NCI-H748 (cell line): ENCODE data around the gene PEA15.
A peak's percentile ranks its signal among the peaks of the same experiment; 100 is the strongest.

Experiments
- DNase-seq: peaks from one replicate; lab custom pipeline; 2025; ENCODE audit not compliant: unreplicated experiment; lab: John Stamatoyannopoulos, UW

PEA15 gene

DNA sequence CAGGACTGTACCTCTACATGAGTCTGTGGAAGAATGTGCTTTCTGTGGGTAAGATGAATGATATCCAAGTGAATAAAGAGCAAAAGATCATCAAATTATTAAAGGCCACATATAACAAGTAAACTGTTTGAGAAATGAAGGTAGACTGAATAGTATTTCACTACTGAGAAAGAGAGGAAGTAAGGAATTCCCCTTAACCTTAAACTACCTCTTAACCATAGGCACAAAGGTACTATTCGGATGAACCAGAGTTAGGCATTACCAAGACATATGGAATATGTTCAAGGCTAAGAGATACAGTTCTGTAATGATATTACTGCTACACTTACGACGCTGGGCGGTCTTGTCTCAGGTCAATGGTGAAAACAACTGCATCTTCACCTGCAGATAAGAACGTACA lies 31.6 kb downstream of the PEA15 start:
- DNase-seq = no peak

- DNase-seq = no peak
Observed at GRCh38 chr1:160237558-160237957, 32.4 kb downstream of the PEA15 start.

DNA sequence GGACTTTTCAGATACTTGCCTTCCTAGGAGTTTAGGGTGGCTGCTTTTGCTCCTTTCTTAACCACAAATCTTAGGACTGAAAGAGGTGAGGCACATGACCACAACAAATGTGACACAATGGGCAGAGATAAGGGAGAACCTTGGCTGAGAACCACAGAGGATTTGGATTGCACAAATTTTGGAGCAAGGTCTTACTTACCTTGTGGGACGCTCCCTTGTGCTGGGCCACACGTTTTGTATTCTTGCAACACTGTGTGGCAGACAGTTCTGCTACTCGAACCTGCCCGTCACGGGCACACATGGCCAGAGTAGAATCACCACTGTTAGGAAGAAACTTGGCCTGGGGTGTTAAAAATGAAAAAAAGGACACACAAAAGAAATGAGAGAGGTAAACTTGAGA lies 33.2 kb downstream of the PEA15 start:
- no peak for DNase-seq

DNA sequence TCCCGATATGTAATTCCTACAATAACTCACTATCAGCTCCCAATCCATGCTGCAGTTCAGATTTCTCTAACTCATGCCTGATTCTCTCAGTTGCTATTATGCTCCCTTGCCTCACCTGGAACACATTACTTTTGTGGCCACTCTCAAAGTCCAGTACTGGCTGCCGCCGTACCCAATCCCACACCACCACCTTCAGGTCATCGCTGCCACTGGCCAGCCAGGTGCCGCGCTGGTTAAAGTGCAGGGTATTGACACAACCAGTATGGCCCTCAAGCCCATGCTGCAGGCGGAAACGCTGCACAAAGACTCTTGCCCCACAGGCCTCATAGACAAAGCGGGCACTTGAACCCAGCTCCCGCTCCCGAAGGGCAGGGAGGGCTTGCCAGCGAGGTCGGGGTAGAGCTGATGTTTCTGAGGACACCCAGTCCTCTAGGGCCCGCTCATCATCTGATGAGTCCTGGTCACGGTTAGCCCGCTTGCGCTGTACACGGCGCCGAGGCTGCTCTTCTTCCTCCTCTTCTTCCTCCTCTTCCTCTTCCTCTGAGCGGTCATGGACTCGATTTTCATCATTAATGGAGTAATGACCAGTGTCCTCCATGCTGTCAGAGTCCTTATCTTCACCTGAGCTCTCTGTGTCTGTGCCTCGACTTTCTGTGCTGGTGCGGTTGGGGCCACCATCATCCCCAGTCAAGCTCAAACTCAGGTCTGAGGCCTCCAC lies 34.6 kb downstream of the PEA15 start:
- no peak for DNase-seq

DNA sequence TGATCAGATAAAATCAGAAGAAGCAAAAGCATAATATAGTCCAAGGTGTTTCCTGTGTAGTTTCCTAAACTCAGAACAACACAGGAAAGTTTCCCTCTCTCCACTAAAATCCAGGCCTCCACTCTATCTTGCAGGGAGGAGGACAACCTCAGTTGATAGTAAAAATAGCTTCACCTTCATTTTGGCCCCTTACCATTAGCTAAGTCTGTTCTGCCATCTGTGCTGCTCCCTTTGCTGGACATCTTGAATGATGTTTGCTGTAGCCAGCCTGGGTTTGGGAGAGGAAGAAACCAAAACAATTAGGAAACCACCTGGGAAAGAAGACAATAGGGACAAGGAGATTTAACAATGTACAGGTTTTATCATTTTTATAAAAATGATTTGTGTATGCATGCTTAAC lies 38.6 kb downstream of the PEA15 start:
- DNase-seq = no peak

DNA sequence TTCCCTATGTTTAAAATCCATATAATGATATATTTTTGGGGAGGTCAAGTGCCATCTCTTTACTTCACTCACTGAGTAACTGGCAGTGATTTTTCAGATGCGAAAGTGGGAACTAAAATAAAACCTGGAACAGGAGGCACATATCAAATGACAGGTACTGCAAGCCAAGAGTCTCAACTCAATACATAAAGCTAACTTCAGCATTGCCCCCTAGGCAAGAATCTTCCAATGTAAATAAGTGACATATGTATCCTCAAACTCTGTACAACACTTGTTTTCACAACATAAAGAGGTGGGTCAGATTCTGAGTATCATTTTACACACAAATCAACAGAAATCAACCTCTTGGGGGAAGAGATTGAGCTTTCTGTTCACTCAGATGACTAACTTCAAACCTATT lies 39.0 kb downstream of the PEA15 start:
- DNase-seq = no peak

- DNase-seq = no peak
Observed at GRCh38 chr1:160245434-160245833, 40.2 kb downstream of the PEA15 start.

DNA sequence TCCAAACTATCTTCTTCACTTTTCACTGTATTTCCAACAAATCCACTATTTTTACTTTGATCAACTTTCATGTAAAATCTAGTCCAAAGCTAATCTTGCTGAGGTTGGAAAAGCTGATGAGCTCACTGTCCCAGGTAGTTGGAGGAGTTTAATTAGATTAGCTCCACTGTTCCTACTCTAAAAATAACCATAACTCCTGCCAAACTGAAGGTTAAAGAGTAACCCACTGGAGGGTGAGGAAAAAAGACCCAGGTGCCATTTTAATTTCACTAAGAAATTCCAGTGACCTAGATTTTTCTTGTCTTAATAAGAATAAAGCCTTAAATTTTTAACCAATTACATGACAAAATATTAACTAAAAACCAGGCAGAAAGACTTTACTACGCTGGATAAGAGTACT lies 41.9 kb downstream of the PEA15 start:
- no peak for DNase-seq

DNA sequence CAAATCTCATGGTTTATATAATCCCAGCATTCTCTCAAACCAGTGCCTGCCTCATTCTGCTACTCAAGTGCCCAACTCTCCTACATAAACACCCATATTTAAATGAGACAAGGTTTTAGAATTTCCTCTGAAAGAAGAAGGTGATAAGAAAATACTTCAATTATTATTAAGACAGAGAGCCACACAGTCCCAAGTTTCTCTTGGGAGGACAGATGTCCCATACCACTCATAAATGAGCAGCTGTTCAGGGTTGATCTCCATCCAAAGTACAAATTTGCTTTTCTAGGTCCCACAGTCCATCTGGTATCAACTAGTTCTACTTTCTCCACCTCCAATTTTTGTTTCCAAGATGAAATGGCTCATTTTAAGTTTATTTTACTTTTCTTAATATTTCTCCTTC lies 45.8 kb downstream of the PEA15 start:
- no peak for DNase-seq

GRCh38 chr1:160251687-160252526 lies 46.7 kb downstream of the PEA15 start:
- DNase-seq = peak; percentile 79

GRCh38 chr1:160255781-160256300 lies 50.7 kb downstream of the PEA15 start:
- no peak for DNase-seq

- no peak for DNase-seq
Observed at GRCh38 chr1:160256396-160257046, 51.3 kb downstream of the PEA15 start.

- no peak for DNase-seq
Observed at GRCh38 chr1:160257411-160258015, 52.3 kb downstream of the PEA15 start.

DNA sequence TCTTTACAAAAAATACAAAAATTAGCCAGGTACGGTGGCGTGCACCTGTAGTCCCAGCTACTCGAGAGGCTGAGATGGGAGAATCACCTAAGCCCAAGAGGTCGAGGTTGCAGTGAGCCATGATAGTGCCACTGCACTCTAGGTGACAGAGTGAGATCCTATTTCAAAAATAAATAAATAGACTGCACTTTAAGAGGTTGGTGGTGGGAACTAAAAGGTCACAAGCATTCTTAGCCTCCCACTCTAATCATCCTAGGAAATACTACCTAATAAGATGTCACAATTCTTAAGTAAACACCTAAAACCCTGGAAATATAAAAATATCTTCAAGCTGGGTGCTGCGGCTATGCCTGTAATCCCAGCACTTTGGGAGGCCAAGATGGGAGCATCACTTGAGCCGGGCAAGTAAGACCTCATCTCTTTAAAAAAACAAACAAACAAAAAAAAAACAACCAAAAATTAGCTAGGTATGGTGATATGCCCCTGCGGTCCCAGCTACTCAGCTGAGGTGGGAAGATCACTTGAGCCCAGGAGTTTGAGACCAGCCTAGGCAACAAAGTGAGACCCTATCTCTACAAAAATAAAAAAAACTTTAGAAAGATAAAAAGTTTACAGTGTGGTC lies 53.1 kb downstream of the PEA15 start:
- DNase-seq = no peak

- peak; percentile 45 for DNase-seq
Observed at GRCh38 chr1:160260406-160261382, 55.5 kb downstream of the PEA15 start.

- DNase-seq = peak; percentile 52
Observed at GRCh38 chr1:160261556-160261892, 56.3 kb downstream of the PEA15 start.

DNA sequence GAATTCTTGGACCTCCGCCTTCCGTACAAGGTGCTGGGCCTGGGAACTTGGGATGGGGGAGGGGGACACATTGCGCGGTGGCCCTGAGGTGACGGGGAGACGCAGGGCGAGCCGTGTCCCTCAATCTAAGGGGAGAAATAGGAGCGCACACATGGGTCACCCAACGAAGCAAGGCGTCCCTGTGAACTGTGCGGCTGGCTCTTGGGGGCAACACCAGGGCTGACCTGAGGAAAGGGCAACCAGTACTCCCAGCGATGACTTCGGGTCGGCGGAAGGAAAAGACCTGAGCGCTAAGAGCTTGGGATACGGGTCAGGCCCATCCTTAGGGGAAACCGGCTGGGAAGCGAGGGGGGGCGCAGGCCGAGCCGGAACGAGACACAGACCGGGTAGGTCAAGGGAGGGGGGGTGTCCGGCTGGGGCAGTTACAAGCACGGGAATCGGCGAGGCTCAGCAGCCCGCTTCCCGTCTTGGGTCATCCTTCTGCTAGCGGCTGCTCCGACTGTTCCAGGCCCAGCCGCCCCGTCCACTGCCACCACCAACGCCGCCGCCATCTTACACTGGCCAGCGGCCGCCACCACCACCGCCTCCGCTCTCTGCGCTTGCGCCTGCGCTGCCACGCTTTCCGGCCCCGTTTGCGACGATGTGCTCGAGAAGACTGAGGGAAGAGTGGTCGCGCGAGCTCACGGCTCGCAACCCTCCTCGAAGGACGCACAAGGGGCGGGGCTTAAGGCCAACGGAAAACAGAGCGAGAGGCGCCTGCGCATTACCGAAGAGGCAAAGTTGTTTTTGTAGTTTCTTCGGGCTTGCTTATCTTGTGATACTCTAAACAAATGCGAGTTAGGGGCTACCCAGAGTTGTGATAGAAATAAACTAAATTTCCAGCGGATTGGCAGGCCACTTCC lies 57.0 kb downstream of the PEA15 start, which contains the start of gene DCAF8:
Gene DCAF8, minus strand, starts transcription at position 657 of the 902 bp plus-strand sequence. CDS start 18,541 bp downstream, outside the sequence.
- DNase-seq = peak; percentile 98

- DNase-seq = no peak
Observed at GRCh38 chr1:160264795-160265307, 59.7 kb downstream of the PEA15 start.
